Spleen (tissue), 11 donors: ENCODE data around the gene CYTH2. TPM values are rescaled to one million over a fixed set of nuclear protein-coding genes. Genes with fewer than 3 reads are reported as not detected.

Experiments used
- DNase-seq: peaks from one replicate; pipeline ENCODE4 v3.0.0-alpha.2; 2020
- H3K27ac ChIP-seq, 8 donors: fragments of 200-600 bp; sonication (generic) in 7 of 8; 1 replicate in 4 of 8; 2 replicates in 4 of 8; pipeline versions ENCODE4 v1.5.0 to v1.8.0; 2016 to 2021; ENCODE audit warnings: inconsistent platforms in 4 of 8, mild to moderate bottlenecking in 4 of 8, moderate library complexity in 1 of 8
- H3K27me3 ChIP-seq, 7 donors: fragments of 200-600 bp; sonication (generic) in 6 of 7; replicated peaks in 1 of 7; 1 replicate in 4 of 7; 2 replicates in 3 of 7; pipeline versions ENCODE4 v1.5.0 to v1.8.0; 2016 to 2021; ENCODE audit warnings: inconsistent platforms in 3 of 7, mild to moderate bottlenecking in 1 of 7
- H3K36me3 ChIP-seq, 6 donors: fragments of 200-600 bp; sonication (generic) in 5 of 6; 1 replicate in 4 of 6; 2 replicates in 2 of 6; pipeline versions ENCODE4 v1.5.0 to v1.8.0; 2016 to 2021; ENCODE audit warnings: inconsistent platforms in 2 of 6
- H3K4me1 ChIP-seq, 6 donors: fragments of 200-600 bp; sonication (generic) in 5 of 6; 1 replicate in 3 of 6; 2 replicates in 3 of 6; pipeline versions ENCODE4 v1.5.0 to v1.8.0; 2016 to 2021; ENCODE audit warnings: inconsistent platforms in 3 of 6
- H3K4me3 ChIP-seq, 8 donors: fragments of 200-600 bp; sonication (generic) in 7 of 8; 1 replicate in 4 of 8; 2 replicates in 4 of 8; pipeline versions ENCODE4 v1.5.0 to v1.8.0; 2016 to 2021; ENCODE audit warnings: inconsistent platforms in 4 of 8, mild to moderate bottlenecking in 4 of 8, moderate library complexity in 2 of 8
- H3K9me3 ChIP-seq, 8 donors: fragments of 200-600 bp; sonication (generic) in 7 of 8; 1 replicate in 4 of 8; 2 replicates in 4 of 8; pipeline versions ENCODE4 v1.5.0 to v1.8.0; 2016 to 2021; ENCODE audit warnings: inconsistent platforms in 4 of 8
- POLR2A ChIP-seq, 3 donors: fragments of 450-650 bp; IDR thresholded peaks; one replicate each; pipeline ENCODE4 v1.5.1; 2017; ENCODE audit warnings: antibody characterized with exemption in 3 of 3, mild to moderate bottlenecking in 1 of 3
- POLR2AphosphoS5 ChIP-seq, 3 donors: sonication (generic); formaldehyde crosslinking; IDR thresholded peaks; one replicate each; pipeline ENCODE4 v1.5.1; 2017; ENCODE audit warnings: antibody characterized with exemption in 3 of 3
- WGBS, 5 donors: extraction: QIAGEN DNeasy Blood & Tissue Kit in 3 of 5; methylation state at CpG; one replicate each; pipeline versions ENCODE4 v1.1.5 to v1.1.7; 2013 to 2018; 5-methylcytosine and 5-hydroxymethylcytosine counted together
- intact Hi-C: fragments of 100-400 bp; cut with DNase I; formaldehyde crosslinking; loops from one replicate; pipeline ENCODE4 v1.15.0; 2023; ENCODE audit warnings: low total_unique reads
- polyA plus RNA-seq, 3 donors: library from polyadenylated mRNA; stranded (reverse); fragments of 200-250 nt; gene quantifications; one replicate each; pipeline ENCODE4 v1.2.1, GENCODE V29; 2013
- total RNA-seq, 7 donors: library from RNA; depleted of rRNA in 3 of 7; stranded (reverse); fragments of >200 nt in 3 of 7; fragmentation: NEBNext Ultra II Directional in 4 of 7; extraction: Animal tissue kit (Norgen Biotek cat#: 25700) in 4 of 7; gene quantifications; one replicate each; pipeline versions ENCODE4 v1.1.0 to v1.2.1, GENCODE V29; 2016 to 2021
- TF ChIP-seq, protein P1 (sequence below), 11 experiments: fragments of 200-600 bp in 7 of 11; fragments of 450-650 bp in 4 of 11; sonication (generic) in 4 of 11; IDR thresholded peaks in 8 of 11; conservative IDR thresholded peaks in 3 of 11; 1 replicate in 7 of 11; 2 replicates in 4 of 11; pipeline versions ENCODE4 v1.4.0 to v1.8.0; 2016 to 2021; ENCODE audit warnings: antibody characterized with exemption in 11 of 11, inconsistent platforms in 4 of 11, mild to moderate bottlenecking in 1 of 11
- donor health status: healthy with polysubstance abuse.
- donor health status: DM: no; HTN: no; CAD: no; lungs with moderate emphysema.
- donor health status: DM: no; HTN: no; CAD: no.
- donor health status: Bipolar disorder and iron deficiency.
- donor health status: healthy.
- donor health status: DM: no; HTN: no; CAD: no.
- donor health status: DM: yes; HTN: yes; CAD: no.

Gene CYTH2
- total and polyA plus RNA-seq, 10 donors: 22.6 to 66.4 (median 40.7) TPM

- intact Hi-C loops: no loop called here
- Histone ChIP-seq H3K4me3 (peak overlapping the region in 1 of 8 donors; percentile 100), H3K36me3 (peaks cover 0 to 14% (median 4%) of the 10 kb centered on the region in 6 donors), H3K9me3 (no peaks in the 10 kb centered on the region), H3K4me1 (peaks cover 10 to 38% (median 30%) of the 10 kb centered on the region in 6 donors), H3K27me3 (peaks cover 0 to 72% (median 29%) of the 10 kb centered on the region in 7 donors), H3K27ac (no peak overlapping the region)
- 32 to 77% (median 44%) methylated on average over 30 to 94 of the region's 94 CpGs for WGBS, 5 donors
- no peak for DNase-seq
- TF ChIP-seq POLR2AphosphoS5 (IDR thresholded peaks at IDR 0.05) (no peak), POLR2A (IDR thresholded peaks at IDR 0.05) (no peak)
- TF ChIP-seq, protein P1, sequence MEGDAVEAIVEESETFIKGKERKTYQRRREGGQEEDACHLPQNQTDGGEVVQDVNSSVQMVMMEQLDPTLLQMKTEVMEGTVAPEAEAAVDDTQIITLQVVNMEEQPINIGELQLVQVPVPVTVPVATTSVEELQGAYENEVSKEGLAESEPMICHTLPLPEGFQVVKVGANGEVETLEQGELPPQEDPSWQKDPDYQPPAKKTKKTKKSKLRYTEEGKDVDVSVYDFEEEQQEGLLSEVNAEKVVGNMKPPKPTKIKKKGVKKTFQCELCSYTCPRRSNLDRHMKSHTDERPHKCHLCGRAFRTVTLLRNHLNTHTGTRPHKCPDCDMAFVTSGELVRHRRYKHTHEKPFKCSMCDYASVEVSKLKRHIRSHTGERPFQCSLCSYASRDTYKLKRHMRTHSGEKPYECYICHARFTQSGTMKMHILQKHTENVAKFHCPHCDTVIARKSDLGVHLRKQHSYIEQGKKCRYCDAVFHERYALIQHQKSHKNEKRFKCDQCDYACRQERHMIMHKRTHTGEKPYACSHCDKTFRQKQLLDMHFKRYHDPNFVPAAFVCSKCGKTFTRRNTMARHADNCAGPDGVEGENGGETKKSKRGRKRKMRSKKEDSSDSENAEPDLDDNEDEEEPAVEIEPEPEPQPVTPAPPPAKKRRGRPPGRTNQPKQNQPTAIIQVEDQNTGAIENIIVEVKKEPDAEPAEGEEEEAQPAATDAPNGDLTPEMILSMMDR (IDR thresholded peaks at IDR 0.05 in 8 of 11, conservative IDR thresholded peaks at IDR 0.05 in 3 of 11): no peak
These were observed 26.8 kb upstream of the CYTH2 start for GRCh38 chr19:48442116-48443035.

DNA sequence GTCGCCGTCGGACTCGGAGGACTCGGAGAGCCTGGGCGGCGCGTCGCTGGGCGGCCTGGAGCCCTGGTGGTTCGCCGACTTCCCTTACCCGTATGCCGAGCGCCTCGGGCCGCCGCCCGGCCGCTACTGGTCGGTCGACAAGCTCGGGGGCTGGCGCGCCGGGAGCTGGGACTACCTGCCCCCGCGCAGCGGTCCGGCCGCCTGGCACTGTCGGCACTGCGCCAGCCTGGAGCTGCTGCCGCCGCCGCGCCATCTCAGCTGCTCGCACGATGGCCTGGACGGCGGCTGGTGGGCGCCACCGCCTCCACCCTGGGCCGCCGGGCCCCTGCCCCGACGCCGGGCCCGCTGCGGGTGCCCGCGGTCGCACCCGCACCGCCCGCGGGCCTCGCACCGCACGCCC lies 25.9 kb upstream of the CYTH2 start:
- peak; percentile 80 for DNase-seq
- no peak overlapping the region for H3K27ac ChIP-seq
- H3K9me3 ChIP-seq: no peaks in the 10 kb centered on the region
- H3K4me1 ChIP-seq: peaks cover 10 to 45% (median 33%) of the 10 kb centered on the region in 6 donors
- peaks cover 0 to 22% (median 12%) of the 10 kb centered on the region in 6 donors for H3K36me3 ChIP-seq
- intact Hi-C loops: no loop called here
- H3K4me3 ChIP-seq: peak overlapping the region in 6 of 8 donors; percentile 15 to 100 (median 65)
- no peak for TF ChIP-seq POLR2A (IDR thresholded peaks at IDR 0.05)
- no peak for TF ChIP-seq POLR2AphosphoS5 (IDR thresholded peaks at IDR 0.05)
- TF ChIP-seq, protein P1 (IDR thresholded peaks at IDR 0.05 in 8 of 11, conservative IDR thresholded peaks at IDR 0.05 in 3 of 11): no peak
- peaks cover 0 to 67% (median 27%) of the 10 kb centered on the region in 7 donors for H3K27me3 ChIP-seq
- WGBS, 5 donors: 1 to 13% (median 2%) methylated on average over 38 to 60 of the region's 60 CpGs; no CpG with 5 or more reads in 1 of the 5 donors

GRCh38 chr19:48443731-48444128 lies 25.4 kb upstream of the CYTH2 start:
- TF ChIP-seq POLR2AphosphoS5 (IDR thresholded peaks at IDR 0.05): no peak
- TF ChIP-seq, protein P1 (IDR thresholded peaks at IDR 0.05 in 8 of 11, conservative IDR thresholded peaks at IDR 0.05 in 3 of 11): no peak
- no peak for TF ChIP-seq POLR2A (IDR thresholded peaks at IDR 0.05)
- peak overlapping the region; percentile 12 to 100 (median 68) for H3K4me3 ChIP-seq
- H3K4me1 ChIP-seq: peaks cover 10 to 50% (median 33%) of the 10 kb centered on the region in 6 donors
- no peaks in the 10 kb centered on the region for H3K9me3 ChIP-seq
- 5 to 13% (median 8%) methylated on average over 6 to 45 of the region's 45 CpGs for WGBS, 5 donors
- H3K27me3 ChIP-seq: peaks cover 0 to 63% (median 27%) of the 10 kb centered on the region in 7 donors
- peaks cover 0 to 27% (median 17%) of the 10 kb centered on the region in 6 donors for H3K36me3 ChIP-seq
- intact Hi-C loops: no loop called here
- DNase-seq: peak; percentile 78
- no peak overlapping the region for H3K27ac ChIP-seq
